KOPT-K1 (cell line): ENCODE data around the gene TBXAS1.
"Not testable (repeated sequence)": the region's sequence is repeated elsewhere in the genome, so short reads cannot be mapped to it uniquely, and the experiment has no call there.

Experiments
- H3K27ac ChIP-seq: fragments of 200-600 bp; sonication (generic); 2 replicates; pipeline ENCODE4 v1.5.1; 2016; ENCODE audit warnings: antibody characterized with exemption, mild to moderate bottlenecking, low read depth, low read length; ENCODE audit not compliant: poor library complexity, severe bottlenecking
- H3K36me3 ChIP-seq: fragments of 200-600 bp; sonication (generic); 2 replicates; pipeline ENCODE4 v1.5.1; 2017; ENCODE audit warnings: antibody characterized with exemption, mild to moderate bottlenecking, low read length, moderate library complexity; ENCODE audit not compliant: insufficient read depth
- H3K9me3 ChIP-seq: fragments of 200-600 bp; sonication (generic); 2 replicates; pipeline ENCODE4 v1.5.1; 2017; ENCODE audit warnings: antibody characterized with exemption, low read length, mild to moderate bottlenecking; ENCODE audit not compliant: insufficient read depth, poor library complexity, severe bottlenecking

TBXAS1 gene

GRCh38 chr7:139916717-139917395, 87.8 kb downstream of the TBXAS1 start:
- no peaks in the 10 kb centered on the region for H3K36me3 ChIP-seq
- H3K9me3 ChIP-seq = no peaks in the 10 kb centered on the region
- H3K27ac ChIP-seq = peak overlapping the region; percentile 9

DNA sequence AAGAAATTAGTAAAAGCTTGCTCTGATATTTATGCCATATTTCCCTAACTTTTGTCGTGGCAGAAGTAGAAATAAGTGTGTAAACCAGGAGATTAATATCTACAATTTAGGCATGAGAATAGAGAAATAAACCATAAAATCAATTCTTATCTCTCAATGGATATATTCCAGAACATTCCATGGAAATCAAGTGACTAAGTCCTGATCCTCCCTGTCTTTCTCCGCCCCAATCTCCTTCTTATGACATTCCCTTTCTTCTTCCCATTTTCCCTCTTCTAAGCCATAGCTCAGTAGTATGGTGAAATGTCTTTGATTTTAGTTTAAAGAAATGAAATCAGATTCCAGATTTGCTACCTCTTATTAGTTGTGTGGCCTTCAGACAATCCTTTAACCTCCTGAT, 88.8 kb downstream of the TBXAS1 start:
- Histone ChIP-seq H3K36me3 (no peaks in the 10 kb centered on the region), H3K27ac (no peak overlapping the region), H3K9me3 (no peaks in the 10 kb centered on the region)

GRCh38 chr7:139918480-139918879, 89.4 kb downstream of the TBXAS1 start:
- no peaks in the 10 kb centered on the region for H3K9me3 ChIP-seq
- no peaks in the 10 kb centered on the region for H3K36me3 ChIP-seq
- H3K27ac ChIP-seq = no peak overlapping the region

DNA sequence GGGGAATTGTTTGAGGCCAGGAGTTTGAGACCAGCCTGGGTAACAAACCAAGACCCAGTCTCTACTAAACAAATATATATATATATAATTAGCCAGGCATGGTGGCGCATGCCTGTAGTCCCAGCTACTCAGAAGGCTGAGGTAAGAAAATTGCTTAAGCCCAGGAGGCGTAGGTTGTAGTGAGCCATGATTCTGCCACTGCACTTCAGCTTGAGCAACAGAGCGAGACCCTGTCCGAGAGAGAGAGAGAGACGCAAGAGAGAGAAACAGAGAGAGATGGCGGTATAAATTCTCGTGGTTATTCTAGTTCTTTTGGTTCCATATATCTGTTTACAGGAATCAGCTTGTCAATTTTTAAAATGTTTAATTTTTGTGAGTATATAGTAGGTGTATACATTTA, 94.0 kb downstream of the TBXAS1 start:
- no peak overlapping the region for H3K27ac ChIP-seq
- H3K36me3 ChIP-seq = no peaks in the 10 kb centered on the region
- no peaks in the 10 kb centered on the region for H3K9me3 ChIP-seq

DNA sequence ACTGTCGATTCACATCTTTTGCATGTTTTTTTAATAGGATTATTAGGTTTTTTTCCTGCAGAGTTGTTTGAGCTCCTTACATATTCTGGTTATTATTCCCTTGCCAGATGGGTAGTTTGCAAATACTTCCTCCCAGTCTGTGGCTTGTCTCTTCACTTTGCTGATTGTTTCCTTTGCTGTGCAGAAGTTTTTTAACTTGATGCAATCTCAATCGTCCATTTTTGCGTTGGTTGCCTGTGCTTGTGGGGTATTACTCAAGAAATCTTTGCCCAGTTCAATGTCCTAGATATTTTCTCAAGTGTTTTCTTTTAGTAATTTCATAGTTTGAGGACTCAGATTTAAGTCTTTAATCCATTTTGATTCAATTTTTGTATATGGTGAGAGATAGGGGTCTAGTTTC, 95.4 kb downstream of the TBXAS1 start:
- H3K9me3 ChIP-seq = no peaks in the 10 kb centered on the region
- no peaks in the 10 kb centered on the region for H3K36me3 ChIP-seq

GRCh38 chr7:139929221-139929620, 100.2 kb downstream of the TBXAS1 start:
- H3K36me3 ChIP-seq, H3K27ac ChIP-seq, H3K9me3 ChIP-seq: not testable (repeated sequence)

More for the DNA sequence above, 95.4 kb downstream of the TBXAS1 start:
- no peak overlapping the region for H3K27ac ChIP-seq

GRCh38 chr7:139930286-139930965, 101.4 kb downstream of the TBXAS1 start:
- H3K9me3 ChIP-seq = no peaks in the 10 kb centered on the region
- H3K27ac ChIP-seq = no peak overlapping the region
- no peaks in the 10 kb centered on the region for H3K36me3 ChIP-seq

- H3K9me3 ChIP-seq = no peaks in the 10 kb centered on the region
- no peaks in the 10 kb centered on the region for H3K36me3 ChIP-seq
- H3K27ac ChIP-seq = no peak overlapping the region
These were observed 102.3 kb downstream of the TBXAS1 start for GRCh38 chr7:139931190-139931934.

- Histone ChIP-seq H3K9me3 (no peaks in the 10 kb centered on the region), H3K36me3 (no peaks in the 10 kb centered on the region), H3K27ac (no peak overlapping the region)
These were observed 103.5 kb downstream of the TBXAS1 start for GRCh38 chr7:139932531-139932930.

- H3K9me3 ChIP-seq = no peaks in the 10 kb centered on the region
- no peaks in the 10 kb centered on the region for H3K36me3 ChIP-seq
- H3K27ac ChIP-seq = no peak overlapping the region
These were observed 107.8 kb downstream of the TBXAS1 start for GRCh38 chr7:139936760-139937310.

DNA sequence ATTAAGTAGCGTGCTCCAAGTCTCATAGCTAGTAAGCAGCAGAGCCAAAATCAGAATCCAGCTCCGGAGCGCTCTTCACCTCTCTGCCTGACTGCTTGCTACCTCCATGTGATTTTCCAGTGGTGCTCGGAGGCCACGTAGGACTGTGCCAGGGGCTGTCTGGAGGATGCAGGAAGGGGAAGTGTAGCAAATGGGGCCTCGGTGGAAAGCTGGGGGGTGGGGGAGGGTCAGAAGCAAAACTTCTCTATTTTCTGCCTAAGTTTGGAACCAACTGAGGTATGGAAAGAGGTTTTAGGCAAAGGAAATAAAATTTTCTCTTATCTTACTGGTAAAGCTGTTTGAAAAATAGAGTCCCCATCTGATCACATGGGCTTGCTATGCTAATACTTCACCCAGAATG, 108.7 kb downstream of the TBXAS1 start:
- Histone ChIP-seq H3K36me3 (no peaks in the 10 kb centered on the region), H3K9me3 (no peaks in the 10 kb centered on the region), H3K27ac (no peak overlapping the region)

GRCh38 chr7:139940866-139941265, 111.8 kb downstream of the TBXAS1 start:
- Histone ChIP-seq H3K9me3 (peaks cover 7% of the 10 kb centered on the region), H3K27ac (no peak overlapping the region), H3K36me3 (no peaks in the 10 kb centered on the region)

DNA sequence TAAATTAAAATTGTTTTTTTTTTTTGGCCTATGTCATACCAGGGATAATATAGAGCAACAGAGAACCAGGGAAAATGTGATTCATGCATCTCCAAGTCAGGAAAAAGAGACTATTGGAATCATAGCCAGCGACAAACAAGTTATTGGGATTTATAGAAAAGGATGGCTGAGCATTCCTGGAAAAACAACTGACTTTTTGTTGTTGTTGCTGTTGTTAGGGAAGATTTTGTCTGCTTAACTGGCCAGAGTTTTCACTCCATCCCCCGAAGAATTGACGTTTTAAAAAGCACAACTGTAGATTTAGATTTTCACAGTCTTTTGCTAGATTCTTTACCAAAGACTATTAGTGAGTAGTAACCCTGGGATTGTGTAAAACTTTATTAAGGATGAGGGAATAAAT, 112.4 kb downstream of the TBXAS1 start:
- H3K36me3 ChIP-seq = no peaks in the 10 kb centered on the region
- H3K9me3 ChIP-seq = peaks cover 7% of the 10 kb centered on the region
- no peak overlapping the region for H3K27ac ChIP-seq

- no peak overlapping the region for H3K27ac ChIP-seq
- peaks cover 7% of the 10 kb centered on the region for H3K9me3 ChIP-seq
- no peaks in the 10 kb centered on the region for H3K36me3 ChIP-seq
These were observed 112.8 kb downstream of the TBXAS1 start for GRCh38 chr7:139941866-139942265.

DNA sequence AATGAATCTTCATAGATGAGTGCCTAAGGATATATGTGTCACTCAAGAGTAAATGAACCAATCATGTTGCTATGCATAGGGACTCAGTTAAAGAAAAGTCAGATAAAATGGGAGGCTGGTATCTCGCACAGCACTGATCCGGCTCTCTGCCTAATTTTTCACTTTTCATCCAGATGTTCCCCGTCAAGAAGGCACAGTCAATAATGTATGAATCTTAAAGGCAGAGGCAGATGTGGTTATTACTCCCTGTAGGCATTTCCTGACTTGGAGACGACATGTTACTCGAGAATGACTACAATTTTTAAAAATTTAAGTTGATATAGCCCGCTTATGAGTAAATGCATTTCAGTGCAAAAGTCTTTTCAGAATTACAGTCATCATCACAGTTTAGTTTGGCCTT, 113.6 kb downstream of the TBXAS1 start:
- Histone ChIP-seq H3K36me3 (no peaks in the 10 kb centered on the region), H3K9me3 (peaks cover 7% of the 10 kb centered on the region), H3K27ac (no peak overlapping the region)
